Muscle layer of colon (tissue), 2 donors: Measurements from ENCODE around the gene TMEM132C.

Source experiments
- H3K27ac ChIP-seq: one replicate; pipeline ENCODE4 v1.7.0; 2013; ENCODE audit warnings: low read depth, mild to moderate bottlenecking, low read length, moderate library complexity
- H3K27me3 ChIP-seq, 2 donors: one replicate each; pipeline ENCODE4 v1.7.0; 2013; ENCODE audit warnings: low read length in 2 of 2, mild to moderate bottlenecking in 2 of 2; ENCODE audit not compliant: insufficient read depth in 2 of 2, control insufficient read depth in 1 of 2
- H3K36me3 ChIP-seq: one replicate; pipeline ENCODE4 v1.7.0; 2013; ENCODE audit warnings: mild to moderate bottlenecking, low read length; ENCODE audit not compliant: insufficient read depth
- H3K4me1 ChIP-seq: one replicate; pipeline ENCODE4 v1.7.0; 2013; ENCODE audit warnings: mild to moderate bottlenecking, low read length; ENCODE audit not compliant: insufficient read depth
- H3K4me3 ChIP-seq, 2 donors: one replicate each; pipeline ENCODE4 v1.7.0; 2013; ENCODE audit warnings: low read length in 2 of 2, low read depth in 1 of 2, mild to moderate bottlenecking in 1 of 2, moderate library complexity in 1 of 2
- H3K9ac ChIP-seq: one replicate; pipeline ENCODE4 v1.7.0; 2013; ENCODE audit warnings: low read length
- H3K9me3 ChIP-seq: one replicate; pipeline ENCODE4 v1.7.0; 2013; ENCODE audit warnings: mild to moderate bottlenecking, low read length
- donor health status: abdominal sarcoma.
- donor health status: Adenocarcinoma of cecum.

The TMEM132C gene

GRCh38 chr12:128288896-128289295 lies 21.9 kb downstream of the TMEM132C start:
- Histone ChIP-seq H3K4me3 (no peak overlapping the region), H3K27me3 (no peaks in the 10 kb centered on the region), H3K36me3 (no peaks in the 10 kb centered on the region), H3K9ac (no peak overlapping the region), H3K9me3 (no peaks in the 10 kb centered on the region), H3K4me1 (no peaks in the 10 kb centered on the region), H3K27ac (no peak overlapping the region)

- Histone ChIP-seq H3K9ac (no peak overlapping the region), H3K27ac (no peak overlapping the region), H3K27me3 (no peaks in the 10 kb centered on the region), H3K4me3 (no peak overlapping the region), H3K9me3 (no peaks in the 10 kb centered on the region), H3K36me3 (no peaks in the 10 kb centered on the region), H3K4me1 (no peaks in the 10 kb centered on the region)
Observed at GRCh38 chr12:128290938-128291337, 24.0 kb downstream of the TMEM132C start.

GRCh38 chr12:128298091-128298748 lies 31.2 kb downstream of the TMEM132C start:
- H3K4me3 ChIP-seq, result no peak overlapping the region
- H3K27me3 ChIP-seq, result no peaks in the 10 kb centered on the region
- no peaks in the 10 kb centered on the region for H3K9me3 ChIP-seq
- H3K36me3 ChIP-seq, result no peaks in the 10 kb centered on the region
- H3K27ac ChIP-seq, result no peak overlapping the region
- H3K9ac ChIP-seq, result no peak overlapping the region
- H3K4me1 ChIP-seq, result no peaks in the 10 kb centered on the region

- Histone ChIP-seq H3K4me3 (no peak overlapping the region), H3K9me3 (no peaks in the 10 kb centered on the region), H3K36me3 (no peaks in the 10 kb centered on the region), H3K27me3 (no peaks in the 10 kb centered on the region), H3K27ac (no peak overlapping the region), H3K9ac (no peak overlapping the region), H3K4me1 (no peaks in the 10 kb centered on the region)
Observed at GRCh38 chr12:128305336-128305892, 38.4 kb downstream of the TMEM132C start.

GRCh38 chr12:128307791-128308190 lies 40.8 kb downstream of the TMEM132C start:
- Histone ChIP-seq H3K4me3 (no peak overlapping the region), H3K36me3 (no peaks in the 10 kb centered on the region), H3K27me3 (no peaks in the 10 kb centered on the region), H3K4me1 (no peaks in the 10 kb centered on the region), H3K27ac (no peak overlapping the region), H3K9ac (no peak overlapping the region), H3K9me3 (no peaks in the 10 kb centered on the region)

GRCh38 chr12:128312661-128313060 lies 45.7 kb downstream of the TMEM132C start:
- H3K9me3 ChIP-seq, result no peaks in the 10 kb centered on the region
- H3K4me3 ChIP-seq, result no peak overlapping the region
- no peaks in the 10 kb centered on the region for H3K27me3 ChIP-seq
- H3K27ac ChIP-seq, result no peak overlapping the region
- H3K9ac ChIP-seq, result no peak overlapping the region
- no peaks in the 10 kb centered on the region for H3K36me3 ChIP-seq
- no peaks in the 10 kb centered on the region for H3K4me1 ChIP-seq

GRCh38 chr12:128313931-128314330 lies 47.0 kb downstream of the TMEM132C start:
- Histone ChIP-seq H3K4me1 (no peaks in the 10 kb centered on the region), H3K36me3 (no peaks in the 10 kb centered on the region), H3K9ac (no peak overlapping the region), H3K27me3 (no peaks in the 10 kb centered on the region), H3K9me3 (no peaks in the 10 kb centered on the region), H3K4me3 (no peak overlapping the region), H3K27ac (no peak overlapping the region)

- Histone ChIP-seq H3K4me1 (no peaks in the 10 kb centered on the region), H3K27me3 (no peaks in the 10 kb centered on the region), H3K9me3 (no peaks in the 10 kb centered on the region), H3K4me3 (no peak overlapping the region), H3K9ac (no peak overlapping the region), H3K36me3 (no peaks in the 10 kb centered on the region), H3K27ac (no peak overlapping the region)
Observed at GRCh38 chr12:128314611-128315010, 47.6 kb downstream of the TMEM132C start.

- Histone ChIP-seq H3K4me3 (no peak overlapping the region), H3K9ac (no peak overlapping the region), H3K27me3 (no peaks in the 10 kb centered on the region), H3K36me3 (no peaks in the 10 kb centered on the region), H3K27ac (no peak overlapping the region), H3K4me1 (no peaks in the 10 kb centered on the region), H3K9me3 (no peaks in the 10 kb centered on the region)
Observed at GRCh38 chr12:128316078-128316477, 49.1 kb downstream of the TMEM132C start.

GRCh38 chr12:128316973-128317526 lies 50.1 kb downstream of the TMEM132C start:
- Histone ChIP-seq H3K9ac (no peak overlapping the region), H3K27me3 (no peaks in the 10 kb centered on the region), H3K9me3 (no peaks in the 10 kb centered on the region), H3K36me3 (no peaks in the 10 kb centered on the region), H3K4me1 (no peaks in the 10 kb centered on the region), H3K4me3 (no peak overlapping the region), H3K27ac (no peak overlapping the region)

- Histone ChIP-seq H3K9me3 (no peaks in the 10 kb centered on the region), H3K36me3 (no peaks in the 10 kb centered on the region), H3K9ac (no peak overlapping the region), H3K27ac (no peak overlapping the region), H3K27me3 (no peaks in the 10 kb centered on the region), H3K4me1 (no peaks in the 10 kb centered on the region), H3K4me3 (no peak overlapping the region)
Observed at GRCh38 chr12:128318341-128318740, 51.4 kb downstream of the TMEM132C start.

GRCh38 chr12:128318946-128319345 lies 52.0 kb downstream of the TMEM132C start:
- H3K9ac ChIP-seq, result no peak overlapping the region
- H3K27me3 ChIP-seq, result no peaks in the 10 kb centered on the region
- no peak overlapping the region for H3K4me3 ChIP-seq
- no peaks in the 10 kb centered on the region for H3K9me3 ChIP-seq
- H3K36me3 ChIP-seq, result no peaks in the 10 kb centered on the region
- no peaks in the 10 kb centered on the region for H3K4me1 ChIP-seq
- no peak overlapping the region for H3K27ac ChIP-seq
